ENCODE results near the gene SPATA46. TPM values are rescaled to one million over a fixed set of nuclear protein-coding genes. Genes with fewer than 3 reads are reported as not detected.
"Not testable (repeated sequence)": the region's sequence is repeated elsewhere in the genome, so short reads cannot be mapped to it uniquely, and the experiment has no call there.

The SPATA46 gene
- not detected for total RNA-seq

- no peak within 1 kb of the TSS for H3K4me3 ChIP-seq (replicated peaks in 1 of 3)
- H3K9me3 ChIP-seq = no peaks in the 10 kb centered on the region
- TF ChIP-seq POLR2A (IDR thresholded peaks at IDR 0.05) (no peak), CTCF (IDR thresholded peaks at IDR 0.05) (no peak)
- DNase-seq = no peak
- H3K36me3 ChIP-seq = no peaks in the 10 kb centered on the region
- H3K27ac ChIP-seq = no peak within 1 kb of the TSS
- no peaks in the 10 kb centered on the region for H3K27me3 ChIP-seq
- 93 to 95% methylated on average over 5 of the region's 5 CpGs for whole genome bisulfite sequencing, 2 donors
- intact Hi-C loops (cut with DNase I) = no loop called here
- H3K4me1 ChIP-seq = no peaks in the 10 kb centered on the region
These were observed at the start of gene SPATA46 for GRCh38 chr1:162376691-162377090. Gene SPATA46 (minus strand): TSS chr1:162376854. CDS start chr1:162376790, 64 bp downstream.

GRCh38 chr1:162422662-162423375 is 46.2 kb upstream of the SPATA46 start:
- Histone ChIP-seq H3K36me3 (no peaks in the 10 kb centered on the region), H3K4me3 (replicated peaks in 1 of 3) (no peak overlapping the region), H3K27ac (no peak overlapping the region), H3K27me3 (no peaks in the 10 kb centered on the region), H3K9me3 (no peaks in the 10 kb centered on the region), H3K4me1 (no peaks in the 10 kb centered on the region)
- WGBS, 2 donors = 86 to 92% methylated on average over 10 of the region's 10 CpGs
- no peak for TF ChIP-seq POLR2A (IDR thresholded peaks at IDR 0.05)
- no peak for TF ChIP-seq CTCF (IDR thresholded peaks at IDR 0.05)
- DNase-seq = no peak
- intact Hi-C loops (cut with DNase I) = no loop called here

- Histone ChIP-seq H3K9me3 (no peaks in the 10 kb centered on the region), H3K27ac (no peak overlapping the region), H3K4me3 (replicated peaks in 1 of 3) (no peak overlapping the region), H3K27me3 (no peaks in the 10 kb centered on the region), H3K4me1 (no peaks in the 10 kb centered on the region), H3K36me3 (no peaks in the 10 kb centered on the region)
- no peak for TF ChIP-seq POLR2A (IDR thresholded peaks at IDR 0.05)
- TF ChIP-seq CTCF (IDR thresholded peaks at IDR 0.05) = no peak
- no peak for DNase-seq
- intact Hi-C loops (cut with DNase I) = no loop called here
- 44 to 56% methylated on average over 5 of the region's 5 CpGs for WGBS, 2 donors
These were observed 44.9 kb upstream of the SPATA46 start for GRCh38 chr1:162421258-162422164.

- TF ChIP-seq POLR2A (IDR thresholded peaks at IDR 0.05) = no peak
- no peak for TF ChIP-seq CTCF (IDR thresholded peaks at IDR 0.05)
- no peak for DNase-seq
- WGBS, 2 donors = 92 to 94% methylated on average over 3 of the region's 3 CpGs
- Histone ChIP-seq H3K27ac (no peak overlapping the region), H3K36me3 (no peaks in the 10 kb centered on the region), H3K4me1 (no peaks in the 10 kb centered on the region), H3K4me3 (replicated peaks in 1 of 3) (no peak overlapping the region), H3K27me3 (no peaks in the 10 kb centered on the region), H3K9me3 (no peaks in the 10 kb centered on the region)
- intact Hi-C loops (cut with DNase I) = no loop called here
These were observed 43.5 kb upstream of the SPATA46 start for GRCh38 chr1:162420120-162420519.

- H3K36me3 ChIP-seq; H3K4me1 ChIP-seq; H3K27ac ChIP-seq; H3K27me3 ChIP-seq; H3K4me3 ChIP-seq (replicated peaks in 1 of 3); intact Hi-C loops (cut with DNase I); H3K9me3 ChIP-seq; DNase-seq: not testable (repeated sequence)
- 66 to 87% methylated on average over 9 of the region's 9 CpGs for WGBS, 2 donors
These were observed 42.8 kb upstream of the SPATA46 start for GRCh38 chr1:162419450-162419931.

GRCh38 chr1:162418584-162418983 is 41.9 kb upstream of the SPATA46 start:
- intact Hi-C loops (cut with DNase I); H3K36me3 ChIP-seq; H3K27ac ChIP-seq; H3K4me1 ChIP-seq; DNase-seq; H3K27me3 ChIP-seq; H3K4me3 ChIP-seq (replicated peaks in 1 of 3); H3K9me3 ChIP-seq: not testable (repeated sequence)
- 77 to 84% methylated on average over 7 of the region's 7 CpGs for WGBS, 2 donors
